CD4-positive, CD25-positive, alpha-beta regulatory T cell (primary cell): ENCODE results near the gene SCRN2. TPM values are rescaled to one million over a fixed set of nuclear protein-coding genes. Genes with fewer than 3 reads are reported as not detected.

ENCODE experiments used
- ATAC-seq, 2 donors: fragments of 150-1000 bp; cut with Tn5 transposase; one replicate each; pipeline ENCODE4 v1.10.0; 2021; ENCODE audit warnings: low read depth in 2 of 2, moderate number of reproducible peaks in 2 of 2, moderate library complexity in 1 of 2
- DNase-seq, 3 donors: peaks; one replicate each; pipeline versions ENCODE4 v3.0.0 to v3.0.0-alpha.2; 2012 to 2022; ENCODE audit warnings: mixed read lengths in 1 of 3
- H3K27ac ChIP-seq: one replicate; pipeline ENCODE4 v1.7.0; 2013; ENCODE audit warnings: mild to moderate bottlenecking, low read length; ENCODE audit not compliant: insufficient read depth, poor library complexity, severe bottlenecking
- H3K27me3 ChIP-seq: one replicate; pipeline ENCODE4 v1.7.0; 2013; ENCODE audit warnings: low read length; ENCODE audit not compliant: control insufficient read depth, insufficient read depth
- H3K36me3 ChIP-seq: one replicate; pipeline ENCODE4 v1.7.0; 2013; ENCODE audit warnings: mild to moderate bottlenecking, low read length, moderate library complexity; ENCODE audit not compliant: control insufficient read depth, insufficient read depth
- H3K4me1 ChIP-seq: 2 replicates; pipeline ENCODE4 v1.7.0; 2013; ENCODE audit warnings: mild to moderate bottlenecking, low read length; ENCODE audit not compliant: insufficient read depth, control insufficient read depth, poor library complexity, severe bottlenecking
- H3K4me3 ChIP-seq: one replicate; pipeline ENCODE4 v1.7.0; 2013; ENCODE audit warnings: low read depth, mild to moderate bottlenecking, low read length, moderate library complexity
- H3K9me3 ChIP-seq, 2 experiments: 1 replicate in 1 of 2; 2 replicates in 1 of 2; pipeline ENCODE4 v1.7.0; 2013; ENCODE audit warnings: low read length in 2 of 2, mild to moderate bottlenecking in 1 of 2, moderate library complexity in 1 of 2; ENCODE audit not compliant: control insufficient read depth in 2 of 2
- H3K27ac Mint-ChIP-seq, 3 donors: one replicate each; pipeline ENCODE4 v1.8.0; 2020 to 2022; ENCODE audit warnings: mild to moderate bottlenecking in 3 of 3, mixed read lengths in 3 of 3, moderate library complexity in 2 of 3
- H3K27me3 Mint-ChIP-seq: one replicate; pipeline ENCODE4 v1.8.0; 2022; ENCODE audit warnings: mild to moderate bottlenecking, mixed read lengths
- H3K36me3 Mint-ChIP-seq: one replicate; pipeline ENCODE4 v1.8.0; 2020; ENCODE audit warnings: mixed read lengths
- H3K4me1 Mint-ChIP-seq, 4 donors: one replicate each; pipeline ENCODE4 v1.8.0; 2020 to 2022; ENCODE audit warnings: mixed read lengths in 4 of 4, mild to moderate bottlenecking in 1 of 4
- H3K4me3 Mint-ChIP-seq, 4 donors: one replicate each; pipeline ENCODE4 v1.8.0; 2020 to 2022; ENCODE audit warnings: mild to moderate bottlenecking in 4 of 4, mixed read lengths in 4 of 4, moderate library complexity in 3 of 4
- H3K9me3 Mint-ChIP-seq, 7 donors: one replicate each; pipeline ENCODE4 v1.8.0; 2020 to 2022; ENCODE audit warnings: mixed read lengths in 7 of 7, mild to moderate bottlenecking in 3 of 7, moderate library complexity in 2 of 7
- polyA plus RNA-seq, 4 donors: library from polyadenylated mRNA; unstranded; fragments of 300-500 nt; fragmentation: Illumina TruSeq; gene quantifications; one replicate each; pipeline ENCODE4 v1.2.3, GENCODE V29; 2021
- total RNA-seq: library from RNA; stranded (reverse); gene quantifications from one replicate; pipeline ENCODE4 v1.2.3, GENCODE V29; 2022

Gene SCRN2
- total and polyA plus RNA-seq, 5 donors from 2014 or later = 15.9 to 30.9 (median 22.0) TPM

DNA sequence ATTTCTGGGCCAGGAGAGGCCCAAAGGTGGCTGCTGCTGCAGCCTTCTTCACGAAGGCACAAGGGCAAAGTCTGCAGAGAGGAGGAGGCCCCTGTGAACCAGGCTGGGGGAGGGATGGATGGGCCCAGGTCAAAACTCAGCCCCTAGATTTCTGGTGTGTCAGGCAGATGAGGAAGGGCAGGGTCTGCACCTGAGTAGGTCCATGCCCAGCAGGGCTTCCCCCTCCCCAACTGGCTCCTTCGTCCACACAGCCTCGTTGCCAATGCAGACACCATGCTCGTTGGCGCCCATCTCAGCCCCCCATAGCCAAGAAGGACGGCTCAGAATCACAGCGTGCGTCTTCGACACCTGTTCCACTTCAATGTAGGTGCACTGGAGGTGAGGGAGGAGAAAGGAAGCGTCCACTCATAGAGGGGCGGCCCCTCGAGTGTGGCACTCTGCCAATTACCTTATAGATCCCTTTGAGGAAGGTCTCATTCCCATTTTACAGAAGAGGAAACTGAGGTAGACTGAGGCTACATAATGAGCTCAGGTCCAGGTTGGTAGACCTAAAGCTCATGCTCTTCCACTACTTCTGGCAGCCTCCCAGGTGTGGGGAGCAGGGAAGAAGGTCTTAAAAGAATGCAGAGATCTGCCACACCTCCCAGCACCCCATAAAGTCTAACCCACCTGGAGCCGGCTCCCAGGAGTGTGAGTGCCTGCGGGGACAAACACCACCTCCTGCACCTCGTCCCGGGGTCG, 902 bp downstream of the SCRN2 start:
- peak overlapping the region; percentile 47 to 66 (median 55) for H3K27ac Mint-ChIP-seq
- no peak overlapping the region for H3K27ac ChIP-seq

DNA sequence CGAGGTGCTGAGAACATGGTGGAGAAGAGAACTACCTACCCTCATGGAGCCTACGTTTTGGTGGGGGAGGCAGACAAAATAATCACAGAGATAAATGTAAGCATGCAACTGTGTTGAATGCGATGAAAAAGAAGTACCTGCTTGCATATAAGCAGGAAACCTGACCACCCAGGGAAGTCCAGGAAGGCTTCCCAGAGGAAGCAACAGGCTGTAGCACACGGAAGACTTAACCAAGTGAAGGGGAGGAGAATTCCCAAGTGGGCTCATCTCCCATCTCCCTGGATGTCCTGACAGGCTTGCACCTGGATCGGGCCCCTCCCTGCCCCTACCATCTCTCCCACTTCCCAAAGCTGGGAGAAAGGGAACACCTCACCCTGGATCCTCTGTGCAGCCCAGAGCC, 2.0 kb downstream of the SCRN2 start:
- H3K4me1 ChIP-seq = peaks cover 30% of the 10 kb centered on the region
- no peak overlapping the region for H3K4me3 ChIP-seq
- peaks cover 6% of the 10 kb centered on the region for H3K36me3 ChIP-seq
- DNase-seq (no peak), ATAC-seq (no peak)
- H3K9me3 ChIP-seq = no peaks in the 10 kb centered on the region
- no peak overlapping the region for H3K27ac Mint-ChIP-seq
- H3K27me3 ChIP-seq = peaks cover under 1% of the 10 kb centered on the region
- no peak overlapping the region for H3K27ac ChIP-seq
- H3K36me3 Mint-ChIP-seq = peaks cover 4% of the 10 kb centered on the region
- no peaks in the 10 kb centered on the region for H3K9me3 Mint-ChIP-seq
- H3K4me1 Mint-ChIP-seq = peaks cover 0 to 60% (median 28%) of the 10 kb centered on the region in 4 donors
- peak overlapping the region in 2 of 4 donors; percentile 28 to 69 for H3K4me3 Mint-ChIP-seq
- H3K27me3 Mint-ChIP-seq = peaks cover under 1% of the 10 kb centered on the region

More for the DNA sequence above, 902 bp downstream of the SCRN2 start:
- peak overlapping the region; percentile 63 for H3K4me3 ChIP-seq
- Mint-ChIP-seq H3K4me1 (peaks cover 0 to 49% (median 19%) of the 10 kb centered on the region in 4 donors), H3K36me3 (peaks cover 4% of the 10 kb centered on the region), H3K9me3 (no peaks in the 10 kb centered on the region), H3K4me3 (peak overlapping the region; percentile 85 to 97 (median 94)), H3K27me3 (peaks cover 11% of the 10 kb centered on the region)
- H3K36me3 ChIP-seq = peaks cover 6% of the 10 kb centered on the region
- ATAC-seq (no peak), DNase-seq (no peak)
- H3K9me3 ChIP-seq = no peaks in the 10 kb centered on the region
- peaks cover 21% of the 10 kb centered on the region for H3K4me1 ChIP-seq
- H3K27me3 ChIP-seq = peaks cover 9% of the 10 kb centered on the region

DNA sequence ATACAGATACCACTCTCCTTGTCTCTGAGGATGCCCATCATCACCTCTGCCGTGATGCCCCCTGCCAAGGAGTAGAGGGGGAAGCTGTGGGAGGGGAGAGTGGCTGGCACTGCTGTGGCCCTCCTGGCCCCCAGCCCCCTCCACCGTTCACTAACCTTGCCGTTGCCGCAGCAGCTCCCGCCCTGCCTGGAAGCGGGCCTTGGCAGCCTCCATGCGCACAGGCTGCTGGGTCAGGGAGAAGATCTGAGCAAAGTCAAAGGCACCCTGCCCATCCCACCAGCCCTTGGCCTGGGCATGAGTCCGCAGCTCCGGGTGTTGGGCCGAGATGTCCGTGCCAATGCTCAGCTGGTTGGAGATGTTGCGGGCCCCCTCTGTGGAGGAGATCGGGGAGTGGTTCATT, 2.4 kb downstream of the SCRN2 start:
- peak overlapping the region in 1 of 4 donors; percentile 69 for H3K4me3 Mint-ChIP-seq
- H3K4me1 Mint-ChIP-seq = peaks cover 0 to 64% (median 31%) of the 10 kb centered on the region in 4 donors
- peaks cover 4% of the 10 kb centered on the region for H3K36me3 Mint-ChIP-seq
- Histone ChIP-seq H3K36me3 (peaks cover 6% of the 10 kb centered on the region), H3K27me3 (no peaks in the 10 kb centered on the region), H3K9me3 (no peaks in the 10 kb centered on the region), H3K27ac (no peak overlapping the region), H3K4me1 (peaks cover 30% of the 10 kb centered on the region), H3K4me3 (no peak overlapping the region)
- no peaks in the 10 kb centered on the region for H3K27me3 Mint-ChIP-seq
- ATAC-seq = no peak
- H3K27ac Mint-ChIP-seq = no peak overlapping the region
- DNase-seq = no peak
- no peaks in the 10 kb centered on the region for H3K9me3 Mint-ChIP-seq

DNA sequence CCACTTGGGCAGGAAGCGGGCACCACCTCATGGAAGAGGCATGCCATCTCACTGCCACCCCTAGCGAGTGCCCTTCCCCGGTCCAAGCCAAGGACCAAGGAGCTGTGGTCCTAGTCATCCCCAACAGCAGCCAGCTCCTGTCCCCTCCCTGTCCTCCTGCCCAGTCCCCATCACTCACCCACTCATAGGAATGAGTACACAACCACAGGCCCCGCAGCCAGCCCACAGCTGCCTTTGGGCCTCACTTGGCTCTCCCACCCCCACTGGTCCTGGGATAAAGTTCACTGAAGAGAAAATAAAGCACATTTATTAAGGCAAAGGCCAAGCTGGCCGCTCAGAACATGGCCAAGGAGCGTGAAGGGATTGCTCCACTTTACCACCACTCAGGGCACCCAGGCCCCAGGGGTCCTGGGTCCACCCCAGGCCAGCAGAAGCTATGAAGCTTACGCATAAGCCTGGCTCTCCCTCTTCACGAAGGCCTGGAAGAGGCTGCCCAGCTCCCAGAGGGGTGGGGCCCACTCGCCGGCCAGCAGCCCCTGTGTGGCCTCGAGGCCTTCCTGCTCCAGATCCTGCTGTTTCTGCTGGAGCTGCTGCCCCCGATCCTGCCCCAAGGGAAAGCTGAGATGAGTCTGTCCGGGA, 3.6 kb downstream of the SCRN2 start:
- no peaks in the 10 kb centered on the region for H3K27me3 Mint-ChIP-seq
- H3K27ac ChIP-seq = no peak overlapping the region
- H3K9me3 Mint-ChIP-seq = no peaks in the 10 kb centered on the region
- H3K27me3 ChIP-seq = no peaks in the 10 kb centered on the region
- no peak overlapping the region for H3K4me3 ChIP-seq
- peaks cover 6% of the 10 kb centered on the region for H3K36me3 ChIP-seq
- no peaks in the 10 kb centered on the region for H3K9me3 ChIP-seq
- no peak for ATAC-seq
- peak overlapping the region in 1 of 4 donors; percentile 69 for H3K4me3 Mint-ChIP-seq
- no peak for DNase-seq
- peaks cover 30% of the 10 kb centered on the region for H3K4me1 ChIP-seq
- H3K27ac Mint-ChIP-seq = peak overlapping the region in 1 of 3 donors; percentile 69
- peaks cover 0 to 64% (median 25%) of the 10 kb centered on the region in 4 donors for H3K4me1 Mint-ChIP-seq
- H3K36me3 Mint-ChIP-seq = peaks cover 4% of the 10 kb centered on the region

DNA sequence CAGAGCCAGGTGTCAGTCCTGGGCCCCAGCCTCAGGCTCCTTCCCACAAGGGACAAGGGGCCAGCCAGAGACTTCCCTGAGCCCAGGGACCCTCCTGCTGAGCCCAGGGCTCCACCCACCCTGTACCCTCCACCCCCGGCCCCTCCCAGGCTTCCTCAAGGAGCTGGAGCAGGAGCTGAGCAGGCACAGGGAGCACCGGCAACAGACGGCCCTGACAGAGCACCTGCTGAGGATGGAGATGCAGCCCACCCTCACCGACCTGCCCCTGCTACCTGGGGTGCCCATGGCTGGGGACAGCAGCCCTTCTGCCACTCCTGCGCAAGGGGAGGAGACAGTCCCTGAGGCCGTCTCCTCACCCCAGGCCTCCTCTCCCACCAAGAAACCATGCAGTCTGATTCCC, 4.5 kb downstream of the SCRN2 start:
- no peaks in the 10 kb centered on the region for H3K9me3 Mint-ChIP-seq
- H3K27me3 ChIP-seq = no peaks in the 10 kb centered on the region
- H3K4me1 ChIP-seq = peaks cover 30% of the 10 kb centered on the region
- peaks cover 4% of the 10 kb centered on the region for H3K36me3 Mint-ChIP-seq
- H3K9me3 ChIP-seq = no peaks in the 10 kb centered on the region
- peaks cover 2% of the 10 kb centered on the region for H3K27me3 Mint-ChIP-seq
- no peak overlapping the region for H3K27ac ChIP-seq
- H3K4me1 Mint-ChIP-seq = peaks cover 0 to 64% (median 27%) of the 10 kb centered on the region in 4 donors
- peak overlapping the region in 1 of 4 donors; percentile 69 for H3K4me3 Mint-ChIP-seq
- no peak overlapping the region for H3K27ac Mint-ChIP-seq
- DNase-seq (no peak), ATAC-seq (no peak)
- no peak overlapping the region for H3K4me3 ChIP-seq
- peaks cover 6% of the 10 kb centered on the region for H3K36me3 ChIP-seq

DNA sequence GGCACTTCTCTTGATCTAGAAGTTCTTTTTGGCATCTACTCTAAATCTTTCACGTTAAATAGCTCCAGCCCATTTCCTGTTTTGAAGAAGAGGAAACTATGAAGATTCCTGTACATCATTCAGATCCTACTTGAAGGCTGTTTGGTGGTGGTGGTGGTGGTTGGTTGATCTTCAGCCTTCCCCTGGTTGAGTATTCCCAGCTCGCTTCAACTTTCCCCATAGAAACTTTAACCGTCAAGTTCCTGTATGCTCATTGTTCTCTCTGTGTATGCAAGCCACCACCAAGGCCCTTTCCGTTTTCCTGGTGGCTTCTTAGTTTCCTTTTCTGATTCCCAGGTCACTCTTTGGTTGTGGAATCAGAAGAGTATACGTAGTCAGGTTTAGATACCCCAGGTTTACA, 6.3 kb downstream of the SCRN2 start:
- Histone ChIP-seq H3K36me3 (peaks cover 6% of the 10 kb centered on the region), H3K9me3 (no peaks in the 10 kb centered on the region), H3K27ac (no peak overlapping the region), H3K4me3 (peak overlapping the region; percentile 10), H3K27me3 (no peaks in the 10 kb centered on the region), H3K4me1 (peaks cover 27% of the 10 kb centered on the region)
- no peak for DNase-seq
- H3K36me3 Mint-ChIP-seq = peaks cover 4% of the 10 kb centered on the region
- H3K4me3 Mint-ChIP-seq = peak overlapping the region; percentile 4 to 84 (median 61)
- peak overlapping the region in 2 of 3 donors; percentile 24 to 80 for H3K27ac Mint-ChIP-seq
- peaks cover 11 to 62% (median 34%) of the 10 kb centered on the region in 4 donors for H3K4me1 Mint-ChIP-seq
- no peak for ATAC-seq
- H3K27me3 Mint-ChIP-seq = peaks cover 12% of the 10 kb centered on the region
- peaks cover 0 to 1% (median 0%) of the 10 kb centered on the region in 7 donors for H3K9me3 Mint-ChIP-seq

DNA sequence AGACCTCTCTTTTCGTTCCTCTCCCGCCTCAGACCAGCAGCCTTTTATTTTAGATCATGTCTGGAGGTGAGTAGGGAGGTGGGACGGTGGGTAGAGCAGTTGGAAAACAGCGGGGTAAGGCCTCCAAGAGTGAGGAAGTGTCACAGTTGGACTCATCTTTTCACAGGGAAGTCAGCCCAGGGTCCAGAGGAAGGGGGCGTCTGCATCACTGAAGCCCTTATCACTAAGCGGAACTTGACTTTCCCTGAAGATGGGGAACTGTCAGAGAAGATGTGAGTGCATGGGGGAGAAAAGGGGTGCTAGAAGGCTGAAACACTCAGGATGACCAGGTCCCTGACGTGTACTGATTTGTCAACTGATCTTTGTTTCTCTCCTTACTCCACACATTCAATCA, 9.1 kb downstream of the SCRN2 start:
- no peaks in the 10 kb centered on the region for H3K27me3 ChIP-seq
- DNase-seq (no peak), ATAC-seq (no peak)
- H3K36me3 ChIP-seq = peaks cover 8% of the 10 kb centered on the region
- peak overlapping the region in 2 of 3 donors; percentile 88 to 98 for H3K27ac Mint-ChIP-seq
- peaks cover 0 to 1% (median 0%) of the 10 kb centered on the region in 7 donors for H3K9me3 Mint-ChIP-seq
- peak overlapping the region; percentile 76 for H3K27ac ChIP-seq
- H3K4me1 Mint-ChIP-seq = peaks cover 11 to 65% (median 35%) of the 10 kb centered on the region in 4 donors
- H3K4me3 Mint-ChIP-seq = peak overlapping the region; percentile 96 to 98 (median 97)
- H3K36me3 Mint-ChIP-seq = peaks cover 8% of the 10 kb centered on the region
- H3K4me3 ChIP-seq = peak overlapping the region; percentile 99
- peaks cover 27% of the 10 kb centered on the region for H3K4me1 ChIP-seq
- peaks cover 12% of the 10 kb centered on the region for H3K27me3 Mint-ChIP-seq
- H3K9me3 ChIP-seq = no peaks in the 10 kb centered on the region
